ENCODE results near the gene CLDN16. TPM values are rescaled to one million over a fixed set of nuclear protein-coding genes. Genes with fewer than 3 reads are reported as not detected.

The CLDN16 gene
- polyA plus RNA-seq, 3 donors = not detected

- H3K9ac ChIP-seq (ENCODE audit: insufficient read depth, low read length, poor library complexity, severe bottlenecking) = no peak overlapping the region
- Mint-ChIP-seq H3K4me1 (no peaks in the 10 kb centered on the region), H3K4me3 (no peak overlapping the region), H3K27me3 (ENCODE audit: low read depth in 3 of 3) (peaks cover 0 to 1% (median 1%) of the 10 kb centered on the region in 3 donors), H3K36me3 (no peaks in the 10 kb centered on the region), H3K27ac (no peak overlapping the region), H3K9me3 (no peaks in the 10 kb centered on the region)
- H3K9me3 ChIP-seq (replicated peaks in 1 of 2; ENCODE audit: control insufficient read depth in 1 of 2, insufficient read depth in 1 of 2, low read length in 2 of 2) = no peaks in the 10 kb centered on the region
- no peak overlapping the region for H3K27ac ChIP-seq (ENCODE audit: low read depth in 1 of 2, low read length in 2 of 2)
- H3K36me3 ChIP-seq (replicated peaks in 1 of 2; ENCODE audit: control insufficient read depth in 1 of 2, insufficient read depth in 2 of 2, low read length in 2 of 2) = no peaks in the 10 kb centered on the region
- H3K79me2 ChIP-seq (ENCODE audit: insufficient read depth, low read length) = no peaks in the 10 kb centered on the region
- no peak overlapping the region for H3K4me3 ChIP-seq (replicated peaks in 1 of 3; ENCODE audit: low read depth in 2 of 3, low read length in 3 of 3)
- no peaks in the 10 kb centered on the region for H4K20me1 ChIP-seq (ENCODE audit: insufficient read depth, low read length)
- H2AFZ ChIP-seq (ENCODE audit: insufficient read depth, low read depth, low read length, poor library complexity, severe bottlenecking) = no peak overlapping the region
- H3K4me2 ChIP-seq (replicated peaks; ENCODE audit: extremely low read depth, low read length, poor library complexity, severe bottlenecking) = no peak overlapping the region
- 80% methylated on average over 1 of the region's 1 CpG for WGBS (ENCODE audit: insufficient coverage)
- no peak for TF ChIP-seq CTCF (IDR thresholded peaks at IDR 0.05)
- no peaks in the 10 kb centered on the region for H3K4me1 ChIP-seq (ENCODE audit: control insufficient read depth in 1 of 2, insufficient read depth in 2 of 2, low read length in 2 of 2)
- no peaks in the 10 kb centered on the region for H3K27me3 ChIP-seq (ENCODE audit: control insufficient read depth in 2 of 2, insufficient read depth in 2 of 2, low read length in 2 of 2)
- intact Hi-C loops (cut with micrococcal nuclease) = no loop called here
- DNase-seq = no peak
Observed at GRCh38 chr3:190361791-190362190, 26.2 kb upstream of the CLDN16 start.

- WGBS (ENCODE audit: insufficient coverage) = 95% methylated on average over 3 of the region's 9 CpGs
- H3K36me3 Mint-ChIP-seq = no peaks in the 10 kb centered on the region
Observed at GRCh38 chr3:190362258-190362657, 25.7 kb upstream of the CLDN16 start.

More at GRCh38 chr3:190362258-190362657, 25.7 kb upstream of the CLDN16 start:
- Histone ChIP-seq H3K4me2 (replicated peaks; ENCODE audit: extremely low read depth, low read length, poor library complexity, severe bottlenecking) (no peak overlapping the region), H4K20me1 (ENCODE audit: insufficient read depth, low read length) (no peaks in the 10 kb centered on the region), H2AFZ (ENCODE audit: insufficient read depth, low read depth, low read length, poor library complexity, severe bottlenecking) (no peak overlapping the region), H3K9ac (ENCODE audit: insufficient read depth, low read length, poor library complexity, severe bottlenecking) (no peak overlapping the region), H3K4me3 (replicated peaks in 1 of 3; ENCODE audit: low read depth in 2 of 3, low read length in 3 of 3) (no peak overlapping the region), H3K36me3 (replicated peaks in 1 of 2; ENCODE audit: control insufficient read depth in 1 of 2, insufficient read depth in 2 of 2, low read length in 2 of 2) (no peaks in the 10 kb centered on the region), H3K79me2 (ENCODE audit: insufficient read depth, low read length) (no peaks in the 10 kb centered on the region), H3K27ac (ENCODE audit: low read depth in 1 of 2, low read length in 2 of 2) (no peak overlapping the region), H3K27me3 (ENCODE audit: control insufficient read depth in 2 of 2, insufficient read depth in 2 of 2, low read length in 2 of 2) (no peaks in the 10 kb centered on the region), H3K9me3 (replicated peaks in 1 of 2; ENCODE audit: control insufficient read depth in 1 of 2, insufficient read depth in 1 of 2, low read length in 2 of 2) (no peaks in the 10 kb centered on the region), H3K4me1 (ENCODE audit: control insufficient read depth in 1 of 2, insufficient read depth in 2 of 2, low read length in 2 of 2) (no peaks in the 10 kb centered on the region)
- intact Hi-C loops (cut with micrococcal nuclease) = no loop called here
- Mint-ChIP-seq H3K4me1 (no peaks in the 10 kb centered on the region), H3K27ac (no peak overlapping the region), H3K4me3 (no peak overlapping the region), H3K27me3 (ENCODE audit: low read depth in 3 of 3) (peaks cover 0 to 1% (median 1%) of the 10 kb centered on the region in 3 donors), H3K9me3 (no peaks in the 10 kb centered on the region)
- TF ChIP-seq CTCF (IDR thresholded peaks at IDR 0.05) = no peak
- no peak for DNase-seq
